T-helper 1 cell treated with Interleukin-12 subunit alpha and Interleukin-12 subunit beta and Interleukin-4 antibody, amounts not matched to agents 30 μg/mL and 1 μg/mL, for 36 hours (primary cell): ENCODE measurements around the gene AP1B1.
"Not testable (repeated sequence)": the region's sequence is repeated elsewhere in the genome, so short reads cannot be mapped to it uniquely, and the experiment has no call there.

Experiments
- H3K27ac Mint-ChIP-seq: one replicate; pipeline ENCODE4 v1.8.0; 2021; ENCODE audit warnings: mild to moderate bottlenecking, mixed read lengths
- H3K27me3 Mint-ChIP-seq: one replicate; pipeline ENCODE4 v1.8.0; 2021; ENCODE audit warnings: low read depth, mixed read lengths
- H3K36me3 Mint-ChIP-seq: one replicate; pipeline ENCODE4 v1.8.0; 2021; ENCODE audit warnings: low read depth, mixed read lengths
- H3K4me1 Mint-ChIP-seq: one replicate; pipeline ENCODE4 v1.8.0; 2021; ENCODE audit warnings: low read depth, mixed read lengths
- H3K4me3 Mint-ChIP-seq: one replicate; pipeline ENCODE4 v1.8.0; 2021; ENCODE audit warnings: mild to moderate bottlenecking, moderate library complexity, mixed read lengths
- H3K9me3 Mint-ChIP-seq: one replicate; pipeline ENCODE4 v1.8.0; 2021; ENCODE audit warnings: mixed read lengths

Gene AP1B1

DNA sequence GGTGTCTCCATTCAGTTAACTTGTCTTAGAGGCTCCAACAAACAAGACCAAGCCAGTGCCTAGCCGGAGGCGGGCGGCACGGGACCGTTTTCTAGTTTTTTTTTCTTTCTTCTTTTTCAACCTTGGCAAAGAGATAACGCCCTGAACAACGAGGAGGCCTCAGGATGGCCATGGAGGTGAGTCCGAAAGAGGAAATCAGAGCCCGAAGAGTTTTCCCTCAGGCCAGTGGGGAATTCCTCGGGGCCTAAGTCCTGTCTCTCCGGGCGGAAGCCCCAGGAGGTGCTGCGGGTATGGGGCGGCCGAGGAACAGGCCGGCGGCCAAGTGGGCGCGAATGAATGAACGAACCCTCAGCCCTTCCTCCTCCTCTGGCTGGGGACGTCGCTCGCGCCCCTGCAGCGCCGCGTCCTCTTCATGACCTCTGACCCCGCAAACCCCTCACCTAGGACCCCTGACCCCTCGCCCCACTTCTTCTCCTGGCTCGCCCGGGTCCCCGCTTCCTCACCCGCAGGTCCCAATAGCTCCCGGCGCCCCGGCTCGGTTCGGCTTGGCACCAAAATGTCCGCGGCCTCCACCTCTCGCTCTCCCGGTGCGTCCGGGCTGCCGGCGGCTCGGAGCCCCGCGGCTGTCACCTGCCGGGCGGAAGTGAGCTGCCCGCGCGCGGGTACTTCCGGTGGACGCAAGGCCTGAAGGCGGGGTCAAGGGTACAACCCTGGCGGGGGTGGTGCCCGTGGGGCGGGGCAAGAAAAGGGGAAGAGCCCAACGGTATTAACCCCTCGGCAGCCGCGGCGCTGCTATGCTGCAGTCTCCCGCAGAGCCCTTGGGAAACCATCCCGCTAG, at the start of gene AP1B1:
Gene AP1B1 (minus strand): TSS at position 650 of the 838 bp plus-strand sequence. CDS start 21,327 bp downstream, outside the sequence.
- Mint-ChIP-seq H3K4me3 (peak within 1 kb of the TSS; percentile 91), H3K9me3 (no peaks in the 10 kb centered on the region), H3K4me1 (peaks cover 25% of the 10 kb centered on the region), H3K27ac (peak within 1 kb of the TSS; percentile 82), H3K27me3 (no peaks in the 10 kb centered on the region), H3K36me3 (peaks cover 10% of the 10 kb centered on the region)

DNA sequence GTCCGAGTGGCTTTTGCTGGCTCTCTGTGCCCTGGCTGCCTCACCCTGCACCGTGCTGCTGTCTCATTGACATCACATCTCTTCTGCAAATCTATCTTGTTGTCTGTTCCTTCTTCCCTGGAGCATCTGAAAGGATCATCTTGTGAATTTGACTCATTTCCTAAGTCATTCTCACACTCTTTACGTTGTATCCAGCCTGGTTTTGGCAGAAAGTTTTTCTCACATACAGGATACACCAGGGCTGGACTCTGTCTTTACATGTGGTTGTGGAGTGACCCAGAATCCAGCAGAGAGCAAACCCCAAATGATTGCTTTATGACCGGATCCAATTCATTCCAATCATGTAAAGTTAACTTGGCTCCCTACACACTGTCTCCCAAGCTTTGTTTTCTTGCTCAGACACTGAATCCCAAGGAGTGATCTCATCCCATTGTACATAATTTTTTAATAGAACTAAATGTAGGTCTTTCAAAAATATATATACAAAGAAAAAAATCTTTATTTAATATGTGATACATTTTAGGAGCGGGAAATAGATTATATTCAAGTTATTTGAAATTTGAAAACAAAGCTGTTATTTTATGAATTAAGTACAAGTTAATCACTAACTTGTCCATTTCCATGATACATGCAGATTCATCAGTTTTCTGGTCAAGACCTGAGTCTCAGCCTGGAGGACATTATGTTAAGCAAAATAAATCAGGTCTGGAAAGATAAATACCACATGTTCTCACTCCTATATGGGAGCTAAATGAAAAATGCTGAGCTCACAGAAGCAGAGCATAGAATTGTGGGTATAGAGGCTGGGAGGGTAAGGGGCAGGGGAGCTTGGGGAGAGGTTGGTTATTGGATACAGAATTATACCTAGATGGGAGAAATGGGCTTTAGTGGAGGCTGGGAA, 47.1 kb upstream of the AP1B1 start:
- Mint-ChIP-seq H3K9me3 (no peaks in the 10 kb centered on the region), H3K27me3 (peaks cover 29% of the 10 kb centered on the region), H3K36me3 (no peaks in the 10 kb centered on the region), H3K27ac (no peak overlapping the region), H3K4me1 (no peaks in the 10 kb centered on the region), H3K4me3 (no peak overlapping the region)

DNA sequence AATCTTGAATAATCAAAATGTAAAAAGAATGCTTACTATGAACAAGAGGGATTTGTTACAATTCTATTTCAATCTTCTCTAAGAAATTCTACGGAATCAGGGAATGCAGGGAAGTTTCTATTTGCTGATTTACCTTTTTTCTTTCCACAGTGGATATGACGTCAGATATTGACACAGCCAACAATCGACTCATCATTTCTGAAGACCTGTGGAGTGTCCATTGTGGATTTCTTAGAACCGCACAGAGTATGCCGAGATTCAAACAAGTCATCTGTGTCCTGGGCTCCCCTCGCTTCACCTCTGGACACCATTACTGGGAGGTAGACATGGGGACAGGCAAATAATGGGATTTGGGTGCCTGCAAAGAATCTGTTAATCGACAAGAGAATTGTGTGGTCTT, 45.9 kb upstream of the AP1B1 start:
- Mint-ChIP-seq H3K36me3 (no peaks in the 10 kb centered on the region), H3K27ac (no peak overlapping the region), H3K4me3 (no peak overlapping the region), H3K9me3 (no peaks in the 10 kb centered on the region), H3K27me3 (peaks cover 35% of the 10 kb centered on the region), H3K4me1 (no peaks in the 10 kb centered on the region)

DNA sequence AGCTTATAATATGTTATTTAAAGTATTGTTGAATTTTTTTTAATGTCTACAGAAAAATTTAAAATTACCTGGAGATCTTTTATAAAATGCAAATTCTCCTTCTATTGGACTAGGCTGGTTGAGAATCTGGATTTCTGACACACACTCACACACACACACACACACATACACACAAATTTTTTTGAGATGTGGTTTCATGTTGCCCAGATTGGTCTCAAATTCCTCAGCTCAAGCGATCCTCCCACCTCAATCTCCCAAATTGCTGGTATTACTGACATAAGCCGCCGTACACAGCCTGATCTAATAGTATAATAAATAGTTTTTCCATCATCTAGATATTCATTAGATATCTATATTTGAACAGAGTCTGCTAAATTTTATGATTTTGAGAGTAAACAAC, 45.5 kb upstream of the AP1B1 start:
- no peak overlapping the region for H3K27ac Mint-ChIP-seq
- H3K9me3 Mint-ChIP-seq: no peaks in the 10 kb centered on the region
- no peak overlapping the region for H3K4me3 Mint-ChIP-seq
- H3K4me1 Mint-ChIP-seq: no peaks in the 10 kb centered on the region
- H3K36me3 Mint-ChIP-seq: no peaks in the 10 kb centered on the region
- peaks cover 39% of the 10 kb centered on the region for H3K27me3 Mint-ChIP-seq

DNA sequence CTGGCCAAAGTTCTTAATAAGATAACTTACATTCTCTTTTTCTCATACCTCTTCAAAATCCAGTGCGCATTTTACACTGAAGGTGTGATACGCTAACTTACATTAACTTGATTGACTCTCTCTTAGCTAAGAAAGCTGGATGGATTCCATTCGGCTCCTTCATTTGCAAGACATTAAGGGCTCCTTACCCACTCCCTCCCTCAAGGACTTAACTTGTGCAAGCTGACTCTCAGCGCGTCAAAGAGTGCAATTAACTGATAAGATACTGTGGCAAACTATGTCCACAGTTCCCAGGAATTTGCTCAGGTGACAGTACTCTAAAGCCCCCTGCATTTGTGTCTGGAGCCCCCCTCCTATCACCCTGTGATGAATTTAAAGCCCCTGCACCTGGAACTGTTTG, 43.6 kb upstream of the AP1B1 start:
- no peaks in the 10 kb centered on the region for H3K9me3 Mint-ChIP-seq
- no peaks in the 10 kb centered on the region for H3K36me3 Mint-ChIP-seq
- H3K4me3 Mint-ChIP-seq: no peak overlapping the region
- peaks cover 44% of the 10 kb centered on the region for H3K27me3 Mint-ChIP-seq
- no peak overlapping the region for H3K27ac Mint-ChIP-seq
- H3K4me1 Mint-ChIP-seq: no peaks in the 10 kb centered on the region

- Mint-ChIP-seq H3K36me3 (no peaks in the 10 kb centered on the region), H3K27ac (no peak overlapping the region), H3K9me3 (no peaks in the 10 kb centered on the region), H3K4me1 (peaks cover 2% of the 10 kb centered on the region), H3K4me3 (no peak overlapping the region), H3K27me3 (peaks cover 25% of the 10 kb centered on the region)
These were observed 38.9 kb upstream of the AP1B1 start for GRCh38 chr22:29427176-29427760.

GRCh38 chr22:29426476-29426875, 38.1 kb upstream of the AP1B1 start:
- H3K4me1 Mint-ChIP-seq: peaks cover 2% of the 10 kb centered on the region
- H3K27me3 Mint-ChIP-seq: peaks cover 24% of the 10 kb centered on the region
- no peak overlapping the region for H3K27ac Mint-ChIP-seq
- H3K36me3 Mint-ChIP-seq: no peaks in the 10 kb centered on the region
- no peak overlapping the region for H3K4me3 Mint-ChIP-seq
- H3K9me3 Mint-ChIP-seq: no peaks in the 10 kb centered on the region

- H3K9me3 Mint-ChIP-seq, H3K27me3 Mint-ChIP-seq, H3K36me3 Mint-ChIP-seq, H3K4me3 Mint-ChIP-seq, H3K27ac Mint-ChIP-seq: not testable (repeated sequence)
- H3K4me1 Mint-ChIP-seq: peaks cover 21% of the 10 kb centered on the region
These were observed 30.3 kb upstream of the AP1B1 start for GRCh38 chr22:29418704-29419103.

DNA sequence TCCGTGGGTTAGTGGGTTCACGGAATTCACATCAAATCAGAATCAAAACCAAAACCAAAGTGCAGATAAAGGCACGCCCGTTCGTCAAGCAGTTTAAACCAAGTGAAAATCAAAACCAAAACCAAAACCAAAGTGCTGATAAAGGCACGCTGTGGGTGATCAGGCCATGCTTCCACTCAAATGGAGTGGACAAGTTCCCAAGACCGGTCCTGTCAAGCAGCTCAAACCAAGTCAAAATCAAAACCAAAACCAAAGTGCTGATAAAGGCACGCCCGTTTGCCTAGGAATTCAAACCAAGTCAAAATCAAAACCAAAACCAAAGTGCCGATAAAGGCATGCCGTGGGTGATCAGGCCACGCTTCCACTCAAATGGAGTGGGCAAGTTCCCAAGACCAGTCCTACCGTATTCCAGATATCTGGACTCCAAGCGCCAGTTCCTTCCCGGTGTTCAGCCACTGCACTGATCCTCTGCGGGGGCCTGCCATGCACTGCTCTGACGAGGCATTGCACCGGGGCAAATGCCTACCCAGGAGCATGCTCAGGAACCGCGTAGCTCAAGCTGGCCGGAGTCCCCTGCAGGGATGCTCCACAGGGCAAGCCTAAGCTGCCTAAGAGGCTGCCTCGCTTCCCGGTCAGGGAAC, 26.7 kb upstream of the AP1B1 start:
- H3K27ac Mint-ChIP-seq: peak overlapping the region; percentile 98
- H3K36me3 Mint-ChIP-seq, H3K9me3 Mint-ChIP-seq, H3K27me3 Mint-ChIP-seq: not testable (repeated sequence)
- H3K4me3 Mint-ChIP-seq: peak overlapping the region; percentile 88
- H3K4me1 Mint-ChIP-seq: peaks cover 25% of the 10 kb centered on the region

GRCh38 chr22:29412772-29413171, 24.4 kb upstream of the AP1B1 start:
- H3K27ac Mint-ChIP-seq, H3K27me3 Mint-ChIP-seq, H3K36me3 Mint-ChIP-seq, H3K9me3 Mint-ChIP-seq, H3K4me3 Mint-ChIP-seq: not testable (repeated sequence)
- peaks cover 27% of the 10 kb centered on the region for H3K4me1 Mint-ChIP-seq

GRCh38 chr22:29411569-29412211, 23.3 kb upstream of the AP1B1 start:
- not testable (repeated sequence) for H3K27ac Mint-ChIP-seq, H3K36me3 Mint-ChIP-seq, H3K9me3 Mint-ChIP-seq, H3K27me3 Mint-ChIP-seq, H3K4me3 Mint-ChIP-seq
- peaks cover 26% of the 10 kb centered on the region for H3K4me1 Mint-ChIP-seq

- peaks cover 9% of the 10 kb centered on the region for H3K4me1 Mint-ChIP-seq
- no peaks in the 10 kb centered on the region for H3K9me3 Mint-ChIP-seq
These were observed 20.6 kb upstream of the AP1B1 start for GRCh38 chr22:29408940-29409339.

DNA sequence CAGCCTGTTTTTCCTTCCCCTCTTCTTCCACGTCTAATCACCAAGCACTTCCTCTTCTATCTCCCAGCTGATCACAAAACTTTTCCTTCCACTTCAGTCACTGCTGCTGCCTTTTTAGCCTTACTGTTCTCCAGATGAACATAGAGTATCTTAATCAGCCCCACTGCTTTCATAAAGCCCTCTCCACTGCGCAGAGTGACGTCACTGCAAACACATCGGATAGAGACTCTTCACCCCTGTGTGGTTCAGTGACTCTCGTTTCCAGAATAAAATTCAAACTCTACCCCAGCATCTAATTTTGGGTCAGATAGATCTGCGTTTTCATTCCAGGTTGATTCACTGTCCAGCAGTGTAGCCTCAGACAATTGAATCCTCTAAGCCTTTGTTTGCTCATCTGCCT, 13.2 kb upstream of the AP1B1 start:
- not testable (repeated sequence) for H3K27ac Mint-ChIP-seq, H3K36me3 Mint-ChIP-seq, H3K4me1 Mint-ChIP-seq, H3K4me3 Mint-ChIP-seq, H3K9me3 Mint-ChIP-seq
- peaks cover 40% of the 10 kb centered on the region for H3K27me3 Mint-ChIP-seq

More at GRCh38 chr22:29408940-29409339, 20.6 kb upstream of the AP1B1 start:
- Mint-ChIP-seq H3K36me3 (no peaks in the 10 kb centered on the region), H3K27me3 (peaks cover 5% of the 10 kb centered on the region), H3K27ac (no peak overlapping the region), H3K4me3 (no peak overlapping the region)

GRCh38 chr22:29400576-29400975, 12.2 kb upstream of the AP1B1 start:
- Mint-ChIP-seq H3K4me1 (peaks cover 3% of the 10 kb centered on the region), H3K27ac (no peak overlapping the region), H3K27me3 (peaks cover 46% of the 10 kb centered on the region), H3K9me3 (no peaks in the 10 kb centered on the region), H3K36me3 (no peaks in the 10 kb centered on the region), H3K4me3 (no peak overlapping the region)
